OCI-LY3 (cell line): Measurements from ENCODE around the gene OR10H1.
A peak's percentile ranks its signal among the peaks of the same experiment; 100 is the strongest.
"Not testable (repeated sequence)": the region's sequence is repeated elsewhere in the genome, so short reads cannot be mapped to it uniquely, and the experiment has no call there.

Source experiments
- H2AFZ ChIP-seq: fragments of 200-600, 300-600 bp; shearing (Covaris generic); 2 replicates; pipeline ENCODE4 v1.6.0; 2014; ENCODE audit warnings: antibody characterized with exemption, low read depth, low read length
- H3K27ac ChIP-seq: fragments of 200-600, 300-600 bp; sonication (generic); 2 replicates; pipeline ENCODE4 v1.5.1; 2014; ENCODE audit warnings: mild to moderate bottlenecking, low read length, moderate library complexity, mixed read lengths
- H3K27me3 ChIP-seq: fragments of 200-600, 300-600 bp; sonication (generic); 2 replicates; pipeline ENCODE4 v1.6.1; 2014; ENCODE audit warnings: low read depth, low read length, mixed read lengths
- H3K36me3 ChIP-seq: fragments of 200-600, 300-600 bp; sonication (generic); replicated peaks from 2 replicates; pipeline ENCODE3; 2014; ENCODE audit warnings: low read depth, low read length, mixed read lengths
- H3K4me1 ChIP-seq: fragments of 300-600, 200-600 bp; sonication (generic); 2 replicates; pipeline ENCODE4 v1.6.1; 2014; ENCODE audit warnings: low read length, mixed read lengths
- H3K4me2 ChIP-seq: fragments of 200-600, 300-600 bp; sonication (generic); 2 replicates; pipeline ENCODE4 v1.6.1; 2014; ENCODE audit warnings: low read length, mixed read lengths
- H3K4me3 ChIP-seq: fragments of 300-600, 200-600 bp; sonication (generic); 2 replicates; pipeline ENCODE4 v1.5.1; 2014; ENCODE audit warnings: antibody characterized with exemption, mild to moderate bottlenecking, low read length, moderate library complexity
- H3K79me2 ChIP-seq: fragments of 300-600, 200-600 bp; shearing (Covaris generic); 2 replicates; pipeline ENCODE4 v1.6.1; 2014; ENCODE audit warnings: mild to moderate bottlenecking, low read length, mixed read lengths
- H3K9ac ChIP-seq: fragments of 300-600, 200-600 bp; shearing (Covaris generic); 2 replicates; pipeline ENCODE4 v1.6.0; 2014; ENCODE audit warnings: mild to moderate bottlenecking, low read length, moderate library complexity
- H3K9me3 ChIP-seq: fragments of 200-600, 300-600 bp; shearing (Covaris generic); 2 replicates; pipeline ENCODE4 v1.6.1; 2014; ENCODE audit warnings: low read length, mixed read lengths; ENCODE audit not compliant: insufficient read depth
- H4K20me1 ChIP-seq: fragments of 200-600, 300-600 bp; sonication (generic); 2 replicates; pipeline ENCODE4 v1.6.1; 2016; ENCODE audit warnings: low read length, mixed read lengths; ENCODE audit not compliant: insufficient read depth
- EZH2phosphoT487 ChIP-seq: fragments of 200-600 bp; shearing (Covaris generic); IDR thresholded peaks from 2 replicates; pipeline ENCODE4 v1.6.1; 2018; ENCODE audit warnings: antibody characterized with exemption, mixed run types, low read depth
- TF ChIP-seq, protein P1 (sequence below): fragments of 200-600, 300-600 bp; sonication (generic); IDR thresholded peaks from 2 replicates; pipeline ENCODE4 v1.5.1; 2014; ENCODE audit warnings: antibody characterized with exemption, low read length, low read depth

The OR10H1 gene

DNA sequence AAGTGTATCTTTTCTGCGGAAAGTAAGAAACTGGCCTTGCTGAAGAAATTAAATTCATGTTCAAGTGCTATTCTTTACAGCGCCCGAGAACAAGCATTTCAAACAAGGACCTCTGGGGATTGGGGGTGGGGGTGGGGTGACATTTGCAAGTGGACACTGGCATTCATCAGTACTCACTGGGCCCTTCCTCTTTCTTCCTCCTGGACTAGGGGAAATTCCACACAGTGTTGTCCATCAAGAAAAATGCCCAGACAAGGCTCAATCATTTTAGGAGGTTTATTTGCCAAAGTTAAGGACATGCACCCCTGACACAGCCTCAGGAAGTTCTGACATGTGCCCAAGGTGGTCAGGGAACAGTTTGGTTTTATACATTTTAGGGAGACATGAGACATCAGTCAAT, 22.9 kb upstream of the OR10H1 start:
- no peak overlapping the region for H3K4me3 ChIP-seq
- no peaks in the 10 kb centered on the region for H4K20me1 ChIP-seq
- H3K27me3 ChIP-seq: no peaks in the 10 kb centered on the region
- no peak overlapping the region for H3K27ac ChIP-seq
- no peaks in the 10 kb centered on the region for H3K36me3 ChIP-seq
- H2AFZ ChIP-seq: no peak overlapping the region
- TF ChIP-seq, protein P1, sequence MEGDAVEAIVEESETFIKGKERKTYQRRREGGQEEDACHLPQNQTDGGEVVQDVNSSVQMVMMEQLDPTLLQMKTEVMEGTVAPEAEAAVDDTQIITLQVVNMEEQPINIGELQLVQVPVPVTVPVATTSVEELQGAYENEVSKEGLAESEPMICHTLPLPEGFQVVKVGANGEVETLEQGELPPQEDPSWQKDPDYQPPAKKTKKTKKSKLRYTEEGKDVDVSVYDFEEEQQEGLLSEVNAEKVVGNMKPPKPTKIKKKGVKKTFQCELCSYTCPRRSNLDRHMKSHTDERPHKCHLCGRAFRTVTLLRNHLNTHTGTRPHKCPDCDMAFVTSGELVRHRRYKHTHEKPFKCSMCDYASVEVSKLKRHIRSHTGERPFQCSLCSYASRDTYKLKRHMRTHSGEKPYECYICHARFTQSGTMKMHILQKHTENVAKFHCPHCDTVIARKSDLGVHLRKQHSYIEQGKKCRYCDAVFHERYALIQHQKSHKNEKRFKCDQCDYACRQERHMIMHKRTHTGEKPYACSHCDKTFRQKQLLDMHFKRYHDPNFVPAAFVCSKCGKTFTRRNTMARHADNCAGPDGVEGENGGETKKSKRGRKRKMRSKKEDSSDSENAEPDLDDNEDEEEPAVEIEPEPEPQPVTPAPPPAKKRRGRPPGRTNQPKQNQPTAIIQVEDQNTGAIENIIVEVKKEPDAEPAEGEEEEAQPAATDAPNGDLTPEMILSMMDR: no peak
- TF ChIP-seq EZH2phosphoT487: no peak
- no peaks in the 10 kb centered on the region for H3K79me2 ChIP-seq
- H3K9me3 ChIP-seq: no peaks in the 10 kb centered on the region
- peaks cover 3% of the 10 kb centered on the region; the same call in 1 of the 2 replicates for H3K4me1 ChIP-seq
- H3K4me2 ChIP-seq: no peak overlapping the region
- no peak overlapping the region for H3K9ac ChIP-seq

DNA sequence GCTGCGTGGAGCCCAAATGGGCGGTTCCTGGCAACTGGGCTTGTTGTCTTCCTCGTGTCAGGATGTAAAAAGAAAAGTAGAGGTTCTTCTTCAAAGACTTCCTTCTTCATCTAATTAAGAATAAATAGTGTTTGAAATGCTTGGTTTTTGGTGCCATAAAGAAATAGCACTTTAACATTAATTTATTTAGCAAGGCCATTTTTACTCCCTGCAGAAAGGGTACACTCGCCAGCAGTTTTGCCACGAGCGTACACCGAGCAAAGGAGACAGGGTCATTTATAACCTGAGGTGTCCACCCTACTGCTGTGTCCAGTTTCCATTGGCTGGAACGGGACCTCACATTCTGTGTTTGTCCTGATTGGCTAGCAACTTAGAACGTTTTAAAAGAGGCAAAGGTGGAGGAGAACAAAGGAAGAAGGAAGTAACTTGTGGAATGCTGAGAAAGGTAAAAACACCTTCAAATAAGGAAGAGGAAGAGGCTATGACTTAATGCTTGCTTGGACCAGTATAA, 21.8 kb upstream of the OR10H1 start:
- Histone ChIP-seq H3K4me1 (peaks cover 3% of the 10 kb centered on the region; the same call in 1 of the 2 replicates), H3K27ac (peak overlapping the region; percentile 65), H3K9ac (peak overlapping the region; percentile 73), H3K36me3 (no peaks in the 10 kb centered on the region), H3K79me2 (no peaks in the 10 kb centered on the region), H3K27me3 (no peaks in the 10 kb centered on the region), H3K4me2 (peak overlapping the region; percentile 74), H2AFZ (peak overlapping the region; percentile 56; the same call in 1 of the 2 replicates), H3K9me3 (no peaks in the 10 kb centered on the region), H3K4me3 (peak overlapping the region; percentile 84), H4K20me1 (no peaks in the 10 kb centered on the region)
- TF ChIP-seq, protein P1: no peak
- TF ChIP-seq EZH2phosphoT487: no peak

DNA sequence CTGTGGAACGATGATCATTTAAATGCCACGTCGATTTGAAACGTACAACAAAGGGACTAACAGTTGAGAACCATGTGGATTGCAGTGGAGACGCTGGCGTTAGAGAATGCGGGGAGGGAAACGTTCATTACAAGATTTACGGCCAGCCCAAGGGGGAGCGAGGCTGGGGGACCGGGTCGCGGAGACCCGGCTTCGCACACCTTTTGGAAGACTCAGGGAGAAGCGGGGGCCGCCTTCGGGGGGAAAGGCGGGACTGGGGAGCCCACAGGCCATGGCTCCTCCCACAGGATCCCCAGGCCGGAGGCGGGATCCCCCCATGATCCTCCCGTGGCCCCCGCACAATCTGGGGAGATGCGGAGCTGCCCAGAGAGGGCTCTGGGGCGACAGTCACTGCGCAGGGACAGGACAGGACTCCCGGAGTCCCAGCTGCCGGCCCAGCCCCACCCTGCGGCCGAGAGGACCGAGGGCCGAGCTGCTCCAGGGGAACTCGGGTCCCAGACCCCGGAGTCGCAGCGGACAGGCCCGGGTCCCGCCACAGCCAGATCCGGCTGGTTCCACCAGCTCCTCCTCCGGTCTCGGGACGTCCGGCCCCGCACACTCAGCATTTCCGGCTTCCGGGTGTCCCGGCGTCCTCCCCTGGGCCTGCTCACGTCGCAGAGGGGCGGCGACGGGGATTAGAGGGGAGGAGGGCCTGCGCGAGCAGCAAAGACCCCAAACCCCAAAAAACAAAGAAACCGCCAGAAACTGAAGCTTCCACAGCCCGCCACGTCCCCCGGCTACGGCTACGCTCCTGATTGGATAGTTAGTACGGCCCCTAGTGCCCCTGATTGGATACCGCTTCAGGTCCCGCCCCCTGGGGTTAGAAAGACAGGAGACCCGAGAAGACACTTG, 21.1 kb upstream of the OR10H1 start:
- Histone ChIP-seq H3K79me2 (no peaks in the 10 kb centered on the region), H4K20me1 (no peaks in the 10 kb centered on the region), H3K4me1 (peaks cover 3% of the 10 kb centered on the region; the same call in 1 of the 2 replicates), H3K4me3 (peak overlapping the region; percentile 84), H3K9ac (peak overlapping the region; percentile 73), H3K4me2 (peak overlapping the region; percentile 74), H2AFZ (peak overlapping the region; percentile 56), H3K27ac (peak overlapping the region; percentile 65), H3K36me3 (no peaks in the 10 kb centered on the region), H3K27me3 (no peaks in the 10 kb centered on the region), H3K9me3 (no peaks in the 10 kb centered on the region)
- TF ChIP-seq EZH2phosphoT487: no peak
- TF ChIP-seq, protein P1: no peak

DNA sequence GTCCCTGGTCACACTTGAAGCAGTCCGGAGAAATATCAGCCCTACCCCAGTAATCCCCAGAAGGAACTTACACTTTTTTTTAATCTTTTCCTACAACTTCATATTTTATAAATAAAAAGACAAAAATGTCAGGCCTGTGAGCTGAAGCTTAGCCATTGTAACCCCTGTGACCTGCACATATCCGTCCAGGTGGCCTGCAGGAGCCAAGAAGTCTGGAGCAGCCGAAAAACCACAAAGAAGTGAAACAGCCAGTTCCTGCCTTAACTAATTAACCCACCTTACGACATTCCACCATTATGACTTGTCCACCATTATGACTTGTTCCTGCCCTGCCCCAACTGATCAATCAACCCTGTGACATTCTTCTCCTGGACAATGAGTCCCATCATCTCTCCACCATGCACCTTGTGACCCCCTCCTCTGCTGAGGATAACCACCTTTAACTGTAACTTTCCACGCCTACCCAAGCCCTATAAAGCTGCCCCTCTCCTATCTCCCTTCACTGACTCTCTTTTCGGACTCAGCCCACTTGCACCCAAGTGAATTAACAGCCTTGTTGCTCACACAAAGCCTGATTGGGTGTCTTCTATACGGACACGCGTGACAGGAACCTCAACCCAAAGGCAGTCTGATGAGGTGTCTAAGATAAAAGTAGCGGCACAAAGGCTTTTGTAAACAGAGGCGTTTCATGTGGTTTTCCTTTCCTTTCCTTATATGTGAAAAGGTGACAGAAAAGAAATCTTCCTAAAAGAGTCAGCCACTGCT, 20.3 kb upstream of the OR10H1 start:
- H3K9ac ChIP-seq, H3K9me3 ChIP-seq, H3K27me3 ChIP-seq, H3K79me2 ChIP-seq, H3K36me3 ChIP-seq, H3K4me1 ChIP-seq, H2AFZ ChIP-seq, H4K20me1 ChIP-seq, H3K27ac ChIP-seq: not testable (repeated sequence)
- Histone ChIP-seq H3K4me3 (peak overlapping the region; percentile 84), H3K4me2 (peak overlapping the region; percentile 74)

DNA sequence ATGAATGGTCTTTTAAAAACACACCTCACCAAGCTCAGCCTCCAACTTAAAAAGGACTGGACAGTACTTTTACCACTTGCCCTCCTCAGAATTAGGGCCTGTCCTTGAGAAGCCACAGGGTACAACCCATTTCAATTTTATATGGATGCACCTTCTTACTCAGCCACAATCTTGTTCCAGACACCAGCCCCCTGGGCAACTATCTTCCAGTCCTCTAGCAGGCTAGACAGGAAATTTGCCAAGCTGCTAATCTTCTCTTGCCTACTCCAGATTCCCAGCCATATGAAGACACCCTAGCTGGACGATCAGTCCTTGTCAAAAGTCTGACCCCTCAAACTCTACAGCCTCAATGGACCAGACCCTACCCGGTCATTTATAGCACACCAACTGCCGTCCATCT, 18.8 kb upstream of the OR10H1 start:
- not testable (repeated sequence) for H3K9me3 ChIP-seq, H2AFZ ChIP-seq, H3K27me3 ChIP-seq, H3K36me3 ChIP-seq, H3K4me1 ChIP-seq, H3K79me2 ChIP-seq, H3K4me2 ChIP-seq, H3K4me3 ChIP-seq, H3K27ac ChIP-seq, H3K9ac ChIP-seq, H4K20me1 ChIP-seq
